ENCODE measurements around the gene ACACB.

The ACACB gene

DNA sequence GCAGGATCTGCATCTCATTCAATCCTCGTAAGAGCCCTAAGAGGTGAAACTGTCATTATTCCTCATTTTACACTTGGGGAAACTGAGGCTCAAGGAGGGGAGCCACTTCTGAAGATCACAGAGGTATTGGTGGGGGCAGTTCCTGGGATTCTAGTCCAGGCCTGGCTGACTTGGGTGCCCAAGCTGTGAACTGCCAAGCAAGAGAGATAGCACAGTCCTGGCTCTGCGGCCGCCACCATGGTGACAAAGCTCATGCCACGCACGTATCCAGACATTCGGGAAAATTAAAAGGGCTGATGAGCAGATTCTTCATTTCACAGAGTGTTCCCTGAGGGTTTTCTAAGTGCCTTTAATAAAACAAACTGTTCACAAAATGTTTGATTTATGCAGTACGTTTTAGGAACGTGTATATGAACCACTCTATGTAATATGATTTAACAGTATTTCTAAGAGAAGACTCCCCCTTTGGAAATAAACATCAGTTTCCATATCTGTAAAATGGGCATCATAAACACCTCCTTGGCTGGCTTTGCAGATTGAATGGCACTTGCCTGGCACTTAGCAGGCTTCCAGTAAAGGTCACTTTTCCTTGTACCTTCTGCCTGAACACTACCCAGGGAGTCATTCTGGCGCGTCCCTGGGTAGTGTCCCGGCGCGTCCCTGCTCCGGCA lies 84.6 kb downstream of the ACACB start:
- no peak for TF ChIP-seq TAF1 (IDR thresholded peaks at IDR 0.05; ENCODE audit: borderline replicate concordance, insufficient read depth, low read length)

DNA sequence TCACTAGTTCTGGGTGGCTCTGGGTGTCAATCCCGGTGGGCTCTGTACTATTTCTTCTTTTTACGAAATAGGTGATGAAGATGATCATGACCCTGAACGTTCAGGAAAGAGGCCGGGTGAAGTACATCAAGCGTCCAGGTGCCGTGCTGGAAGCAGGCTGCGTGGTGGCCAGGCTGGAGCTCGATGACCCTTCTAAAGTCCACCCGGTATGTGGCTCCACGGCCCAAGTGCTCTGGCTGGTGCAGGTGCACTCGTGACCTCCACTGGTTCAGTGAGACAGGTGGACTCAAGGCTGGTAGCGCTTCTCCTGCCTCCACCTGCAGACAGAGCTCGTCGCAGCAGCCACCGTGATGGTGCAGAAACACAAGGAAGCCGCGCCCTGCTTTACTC lies 85.1 kb downstream of the ACACB start:
- TF ChIP-seq, protein P1, sequence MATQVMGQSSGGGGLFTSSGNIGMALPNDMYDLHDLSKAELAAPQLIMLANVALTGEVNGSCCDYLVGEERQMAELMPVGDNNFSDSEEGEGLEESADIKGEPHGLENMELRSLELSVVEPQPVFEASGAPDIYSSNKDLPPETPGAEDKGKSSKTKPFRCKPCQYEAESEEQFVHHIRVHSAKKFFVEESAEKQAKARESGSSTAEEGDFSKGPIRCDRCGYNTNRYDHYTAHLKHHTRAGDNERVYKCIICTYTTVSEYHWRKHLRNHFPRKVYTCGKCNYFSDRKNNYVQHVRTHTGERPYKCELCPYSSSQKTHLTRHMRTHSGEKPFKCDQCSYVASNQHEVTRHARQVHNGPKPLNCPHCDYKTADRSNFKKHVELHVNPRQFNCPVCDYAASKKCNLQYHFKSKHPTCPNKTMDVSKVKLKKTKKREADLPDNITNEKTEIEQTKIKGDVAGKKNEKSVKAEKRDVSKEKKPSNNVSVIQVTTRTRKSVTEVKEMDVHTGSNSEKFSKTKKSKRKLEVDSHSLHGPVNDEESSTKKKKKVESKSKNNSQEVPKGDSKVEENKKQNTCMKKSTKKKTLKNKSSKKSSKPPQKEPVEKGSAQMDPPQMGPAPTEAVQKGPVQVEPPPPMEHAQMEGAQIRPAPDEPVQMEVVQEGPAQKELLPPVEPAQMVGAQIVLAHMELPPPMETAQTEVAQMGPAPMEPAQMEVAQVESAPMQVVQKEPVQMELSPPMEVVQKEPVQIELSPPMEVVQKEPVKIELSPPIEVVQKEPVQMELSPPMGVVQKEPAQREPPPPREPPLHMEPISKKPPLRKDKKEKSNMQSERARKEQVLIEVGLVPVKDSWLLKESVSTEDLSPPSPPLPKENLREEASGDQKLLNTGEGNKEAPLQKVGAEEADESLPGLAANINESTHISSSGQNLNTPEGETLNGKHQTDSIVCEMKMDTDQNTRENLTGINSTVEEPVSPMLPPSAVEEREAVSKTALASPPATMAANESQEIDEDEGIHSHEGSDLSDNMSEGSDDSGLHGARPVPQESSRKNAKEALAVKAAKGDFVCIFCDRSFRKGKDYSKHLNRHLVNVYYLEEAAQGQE (IDR thresholded peaks at IDR 0.05; ENCODE audit: insufficient read depth in 1 of 2, low read depth in 2 of 2, low read length in 2 of 2), result no peak
- TF ChIP-seq POLR2AphosphoS5 (IDR thresholded peaks at IDR 0.05; ENCODE audit: low read depth, low read length), result no peak
- no peak for TF ChIP-seq TAF1 (IDR thresholded peaks at IDR 0.05; ENCODE audit: borderline replicate concordance, insufficient read depth, low read length)
- TF ChIP-seq SIN3A (IDR thresholded peaks at IDR 0.05; ENCODE audit: borderline replicate concordance, insufficient read depth, low read length), result no peak
- TF ChIP-seq FOXP2 (optimal IDR thresholded peaks at IDR 0.05; ENCODE audit: borderline replicate concordance, extremely low read depth, extremely low read length, insufficient read depth), result no peak

GRCh38 chr12:109202770-109203169 lies 86.4 kb downstream of the ACACB start:
- TF ChIP-seq FOXP2 (optimal IDR thresholded peaks at IDR 0.05; ENCODE audit: borderline replicate concordance, extremely low read depth, extremely low read length, insufficient read depth) (no peak), POLR2AphosphoS5 (IDR thresholded peaks at IDR 0.05; ENCODE audit: low read depth, low read length) (no peak), TAF1 (IDR thresholded peaks at IDR 0.05; ENCODE audit: borderline replicate concordance, insufficient read depth, low read length) (no peak), SIN3A (IDR thresholded peaks at IDR 0.05; ENCODE audit: borderline replicate concordance, insufficient read depth, low read length) (no peak)
- TF ChIP-seq, protein P1 (IDR thresholded peaks at IDR 0.05; ENCODE audit: insufficient read depth in 1 of 2, low read depth in 2 of 2, low read length in 2 of 2), result no peak

GRCh38 chr12:109203480-109203879 lies 87.1 kb downstream of the ACACB start:
- no peak for TF ChIP-seq FOXP2 (optimal IDR thresholded peaks at IDR 0.05; ENCODE audit: borderline replicate concordance, extremely low read depth, extremely low read length, insufficient read depth)
- no peak for TF ChIP-seq TAF1 (IDR thresholded peaks at IDR 0.05; ENCODE audit: borderline replicate concordance, insufficient read depth, low read length)
- TF ChIP-seq SIN3A (IDR thresholded peaks at IDR 0.05; ENCODE audit: borderline replicate concordance, insufficient read depth, low read length), result no peak
- TF ChIP-seq, protein P1 (IDR thresholded peaks at IDR 0.05; ENCODE audit: insufficient read depth in 1 of 2, low read depth in 2 of 2, low read length in 2 of 2), result no peak
- no peak for TF ChIP-seq POLR2AphosphoS5 (IDR thresholded peaks at IDR 0.05; ENCODE audit: low read depth, low read length)

GRCh38 chr12:109209082-109209481 lies 92.7 kb downstream of the ACACB start:
- TF ChIP-seq TAF1 (IDR thresholded peaks at IDR 0.05; ENCODE audit: borderline replicate concordance, insufficient read depth, low read length) (no peak), POLR2AphosphoS5 (IDR thresholded peaks at IDR 0.05; ENCODE audit: low read depth, low read length) (no peak), SIN3A (IDR thresholded peaks at IDR 0.05; ENCODE audit: borderline replicate concordance, insufficient read depth, low read length) (no peak), FOXP2 (optimal IDR thresholded peaks at IDR 0.05; ENCODE audit: borderline replicate concordance, extremely low read depth, extremely low read length, insufficient read depth) (no peak)
- TF ChIP-seq, protein P1 (IDR thresholded peaks at IDR 0.05; ENCODE audit: insufficient read depth in 1 of 2, low read depth in 2 of 2, low read length in 2 of 2), result no peak
